WTC11 (cell line): ENCODE data around the gene SLPI. TPM values are rescaled to one million over a fixed set of nuclear protein-coding genes. Genes with fewer than 3 reads are reported as not detected.

Experiments used
- ATAC-seq: fragments of 200-7000 bp; cut with Tn5 transposase; 2 replicates; pipeline ENCODE4 v1.10.0; 2021; ENCODE audit warnings: mild to moderate bottlenecking, moderate library complexity
- CTCF ChIA-PET: fragments of 300-600 bp; sonication (Branson Sonifier 250); formaldehyde crosslinking; loops from one replicate; lab custom pipeline; 2021; ENCODE audit warnings: antibody characterized with exemption; lab: Charles Lee
- POLR2A ChIA-PET: fragments of 350-600 bp; sonication (Branson Sonifier 250); formaldehyde crosslinking; loops from one replicate; lab custom pipeline; 2021; ENCODE audit warnings: antibody characterized with exemption; lab: Charles Lee
- DNase-seq: peaks from one replicate; pipeline ENCODE4 v3.0.0; 2021; ENCODE audit warnings: low spot score
- H3K27ac Mint-ChIP-seq: 2 replicates; pipeline ENCODE4 v1.8.0; 2021; ENCODE audit warnings: mixed read lengths
- H3K27me3 Mint-ChIP-seq: 2 replicates; pipeline ENCODE4 v1.8.0; 2021; ENCODE audit warnings: low read depth, mild to moderate bottlenecking, moderate library complexity, mixed read lengths
- H3K36me3 Mint-ChIP-seq: 2 replicates; pipeline ENCODE4 v1.8.0; 2021; ENCODE audit warnings: mixed read lengths
- H3K4me1 Mint-ChIP-seq: 2 replicates; pipeline ENCODE4 v1.8.0; 2022; ENCODE audit warnings: mixed read lengths
- H3K4me3 Mint-ChIP-seq: 2 replicates; pipeline ENCODE4 v1.8.0; 2021; ENCODE audit warnings: mild to moderate bottlenecking, moderate library complexity, mixed read lengths
- H3K9me3 Mint-ChIP-seq: 2 replicates; pipeline ENCODE4 v1.8.0; 2021; ENCODE audit warnings: mixed read lengths
- ATF1 ChIP-seq: sonication (generic); formaldehyde crosslinking; IDR thresholded peaks from 2 replicates; pipeline ENCODE4 v1.8.1; 2023; ENCODE audit warnings: mild to moderate bottlenecking, moderate library complexity, missing genetic modification reagents
- CBFB ChIP-seq: sonication (generic); formaldehyde crosslinking; IDR thresholded peaks from 2 replicates; pipeline ENCODE4 v1.8.1; 2022; ENCODE audit warnings: mild to moderate bottlenecking, low read depth, missing genetic modification reagents
- CREM ChIP-seq: sonication (generic); formaldehyde crosslinking; IDR thresholded peaks from 2 replicates; pipeline ENCODE4 v1.8.1; 2022; ENCODE audit warnings: mild to moderate bottlenecking, missing genetic modification reagents, moderate library complexity
- NFYB ChIP-seq: sonication (generic); formaldehyde crosslinking; conservative IDR thresholded peaks from 2 replicates; pipeline ENCODE4 v1.8.0; 2022; ENCODE audit warnings: low read depth, missing genetic modification reagents
- OVOL2 ChIP-seq: fragments of 250-450 bp; sonication (Bioruptor Pico); IDR thresholded peaks from 2 replicates; pipeline ENCODE4 v1.9.0; 2021; ENCODE audit warnings: mild to moderate bottlenecking, borderline replicate concordance
- SOX15 ChIP-seq: fragments of 250-450 bp; sonication (Bioruptor Pico); IDR thresholded peaks from 2 replicates; pipeline ENCODE4 v1.9.0; 2021; ENCODE audit warnings: mild to moderate bottlenecking
- ZNF121 ChIP-seq: sonication (generic); formaldehyde crosslinking; IDR thresholded peaks from 2 replicates; pipeline ENCODE4 v1.8.0; 2023; ENCODE audit warnings: missing genetic modification reagents
- ZNF138 ChIP-seq: sonication (generic); formaldehyde crosslinking; conservative IDR thresholded peaks from 2 replicates; pipeline ENCODE4 v1.8.1; 2022; ENCODE audit warnings: mild to moderate bottlenecking, moderate library complexity, missing genetic modification reagents
- ZNF219 ChIP-seq: sonication (generic); formaldehyde crosslinking; IDR thresholded peaks from 2 replicates; pipeline ENCODE4 v1.8.0; 2023; ENCODE audit warnings: missing genetic modification reagents, mild to moderate bottlenecking, borderline replicate concordance
- ZNF317 ChIP-seq: sonication (generic); formaldehyde crosslinking; IDR thresholded peaks from 2 replicates; pipeline ENCODE4 v1.8.1; 2023; ENCODE audit warnings: low read depth, mild to moderate bottlenecking, moderate library complexity, missing genetic modification reagents, borderline replicate concordance
- ZNF423 ChIP-seq: fragments of 250-450 bp; sonication (Bioruptor Pico); IDR thresholded peaks from 2 replicates; pipeline ENCODE4 v2.1.2; 2022; ENCODE audit warnings: mild to moderate bottlenecking, moderate library complexity
- total RNA-seq: library from RNA; stranded (reverse); gene quantifications from 3 replicates; pipeline ENCODE4 v1.2.3, GENCODE V29; 2021
- TF ChIP-seq, protein P1 (sequence below): sonication (generic); formaldehyde crosslinking; IDR thresholded peaks from 2 replicates; pipeline ENCODE4 v1.8.0; 2023; ENCODE audit warnings: missing genetic modification reagents, mild to moderate bottlenecking, borderline replicate concordance
- TF ChIP-seq, protein P2 (sequence below): sonication (generic); formaldehyde crosslinking; IDR thresholded peaks from 2 replicates; pipeline ENCODE4 v1.8.0; 2022; ENCODE audit warnings: mild to moderate bottlenecking, missing genetic modification reagents
- TF ChIP-seq, protein P3 (sequence below): sonication (generic); formaldehyde crosslinking; conservative IDR thresholded peaks from 2 replicates; pipeline ENCODE4 v1.8.1; 2023; ENCODE audit warnings: mild to moderate bottlenecking, low read depth, missing genetic modification reagents, moderate library complexity
- TF ChIP-seq, protein P4 (sequence below): fragments of 200-600 bp; IDR thresholded peaks from 2 replicates; pipeline ENCODE4 v1.8.0; 2022; ENCODE audit warnings: antibody characterized with exemption
- TF ChIP-seq, protein P5 (sequence below): fragments of 250-450 bp; sonication (Bioruptor Pico); IDR thresholded peaks from 2 replicates; pipeline ENCODE4 v1.9.0; 2021; ENCODE audit warnings: moderate library complexity, mild to moderate bottlenecking, inconsistent platforms, borderline replicate concordance
- TF ChIP-seq, protein P6 (sequence below): sonication (generic); formaldehyde crosslinking; IDR thresholded peaks from 2 replicates; pipeline ENCODE4 v1.8.1; 2023; ENCODE audit warnings: mild to moderate bottlenecking, moderate library complexity, missing genetic modification reagents
- TF ChIP-seq, protein P7 (sequence below): sonication (generic); formaldehyde crosslinking; IDR thresholded peaks from 2 replicates; pipeline ENCODE4 v1.8.0; 2022; ENCODE audit warnings: mild to moderate bottlenecking, missing genetic modification reagents

The SLPI gene
- total RNA-seq, 1 experiment from 2014 or later: 0.74 TPM

DNA sequence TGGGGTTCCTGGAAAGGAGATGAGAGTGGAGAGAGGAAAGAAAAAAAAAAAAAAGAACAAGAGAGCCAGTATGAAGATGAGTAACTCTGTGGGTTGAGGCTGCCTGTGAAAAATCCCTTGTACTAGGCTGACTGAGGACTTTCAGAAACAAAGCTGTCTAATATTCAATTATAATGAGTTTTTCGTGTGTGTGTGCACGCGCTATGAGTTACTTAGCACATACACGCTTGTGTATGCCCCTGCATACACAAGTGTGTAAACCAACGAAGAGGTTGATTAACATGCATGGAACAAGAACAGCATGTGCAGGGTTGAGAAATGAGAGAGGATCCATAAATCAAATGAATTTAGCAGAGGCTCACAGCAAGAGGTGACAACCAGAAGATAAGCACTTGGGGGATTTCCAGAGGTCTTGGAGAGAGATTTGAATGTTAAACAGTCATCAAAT lies 47.5 kb upstream of the SLPI start (continued):
- TF ChIP-seq, protein P1, sequence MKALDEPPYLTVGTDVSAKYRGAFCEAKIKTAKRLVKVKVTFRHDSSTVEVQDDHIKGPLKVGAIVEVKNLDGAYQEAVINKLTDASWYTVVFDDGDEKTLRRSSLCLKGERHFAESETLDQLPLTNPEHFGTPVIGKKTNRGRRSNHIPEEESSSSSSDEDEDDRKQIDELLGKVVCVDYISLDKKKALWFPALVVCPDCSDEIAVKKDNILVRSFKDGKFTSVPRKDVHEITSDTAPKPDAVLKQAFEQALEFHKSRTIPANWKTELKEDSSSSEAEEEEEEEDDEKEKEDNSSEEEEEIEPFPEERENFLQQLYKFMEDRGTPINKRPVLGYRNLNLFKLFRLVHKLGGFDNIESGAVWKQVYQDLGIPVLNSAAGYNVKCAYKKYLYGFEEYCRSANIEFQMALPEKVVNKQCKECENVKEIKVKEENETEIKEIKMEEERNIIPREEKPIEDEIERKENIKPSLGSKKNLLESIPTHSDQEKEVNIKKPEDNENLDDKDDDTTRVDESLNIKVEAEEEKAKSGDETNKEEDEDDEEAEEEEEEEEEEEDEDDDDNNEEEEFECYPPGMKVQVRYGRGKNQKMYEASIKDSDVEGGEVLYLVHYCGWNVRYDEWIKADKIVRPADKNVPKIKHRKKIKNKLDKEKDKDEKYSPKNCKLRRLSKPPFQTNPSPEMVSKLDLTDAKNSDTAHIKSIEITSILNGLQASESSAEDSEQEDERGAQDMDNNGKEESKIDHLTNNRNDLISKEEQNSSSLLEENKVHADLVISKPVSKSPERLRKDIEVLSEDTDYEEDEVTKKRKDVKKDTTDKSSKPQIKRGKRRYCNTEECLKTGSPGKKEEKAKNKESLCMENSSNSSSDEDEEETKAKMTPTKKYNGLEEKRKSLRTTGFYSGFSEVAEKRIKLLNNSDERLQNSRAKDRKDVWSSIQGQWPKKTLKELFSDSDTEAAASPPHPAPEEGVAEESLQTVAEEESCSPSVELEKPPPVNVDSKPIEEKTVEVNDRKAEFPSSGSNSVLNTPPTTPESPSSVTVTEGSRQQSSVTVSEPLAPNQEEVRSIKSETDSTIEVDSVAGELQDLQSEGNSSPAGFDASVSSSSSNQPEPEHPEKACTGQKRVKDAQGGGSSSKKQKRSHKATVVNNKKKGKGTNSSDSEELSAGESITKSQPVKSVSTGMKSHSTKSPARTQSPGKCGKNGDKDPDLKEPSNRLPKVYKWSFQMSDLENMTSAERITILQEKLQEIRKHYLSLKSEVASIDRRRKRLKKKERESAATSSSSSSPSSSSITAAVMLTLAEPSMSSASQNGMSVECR (CRISPR knock-in tag): no peak
- no peak for TF ChIP-seq ZNF121 (CRISPR knock-in tag)
- TF ChIP-seq, protein P2, sequence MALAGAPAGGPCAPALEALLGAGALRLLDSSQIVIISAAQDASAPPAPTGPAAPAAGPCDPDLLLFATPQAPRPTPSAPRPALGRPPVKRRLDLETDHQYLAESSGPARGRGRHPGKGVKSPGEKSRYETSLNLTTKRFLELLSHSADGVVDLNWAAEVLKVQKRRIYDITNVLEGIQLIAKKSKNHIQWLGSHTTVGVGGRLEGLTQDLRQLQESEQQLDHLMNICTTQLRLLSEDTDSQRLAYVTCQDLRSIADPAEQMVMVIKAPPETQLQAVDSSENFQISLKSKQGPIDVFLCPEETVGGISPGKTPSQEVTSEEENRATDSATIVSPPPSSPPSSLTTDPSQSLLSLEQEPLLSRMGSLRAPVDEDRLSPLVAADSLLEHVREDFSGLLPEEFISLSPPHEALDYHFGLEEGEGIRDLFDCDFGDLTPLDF (CRISPR knock-in tag): no peak

DNA sequence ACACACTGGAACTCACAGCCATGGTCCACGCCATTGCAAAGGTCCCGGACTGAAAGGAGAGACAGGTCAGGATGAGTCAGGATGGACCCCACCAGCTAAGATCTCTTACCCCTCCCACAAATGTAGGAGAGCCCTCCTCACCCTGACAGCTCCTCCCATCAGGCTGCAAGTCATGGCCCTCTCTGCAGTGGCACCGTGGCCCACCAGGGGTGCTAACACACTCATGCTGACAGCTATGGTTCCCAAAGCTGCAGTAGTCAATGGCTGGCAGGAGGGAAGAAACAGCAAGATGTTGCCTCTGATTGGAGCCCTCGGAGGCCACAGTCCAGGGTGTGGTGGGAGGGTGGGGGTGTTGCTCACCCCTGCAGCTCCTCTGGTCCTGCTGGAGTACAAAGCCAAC lies 46.6 kb upstream of the SLPI start:
- DNase-seq (peak; percentile 82), ATAC-seq (peak; percentile 96)
- H3K27me3 Mint-ChIP-seq: peaks cover 10% of the 10 kb centered on the region
- peaks cover 3% of the 10 kb centered on the region for H3K36me3 Mint-ChIP-seq
- TF ChIP-seq, protein P3, sequence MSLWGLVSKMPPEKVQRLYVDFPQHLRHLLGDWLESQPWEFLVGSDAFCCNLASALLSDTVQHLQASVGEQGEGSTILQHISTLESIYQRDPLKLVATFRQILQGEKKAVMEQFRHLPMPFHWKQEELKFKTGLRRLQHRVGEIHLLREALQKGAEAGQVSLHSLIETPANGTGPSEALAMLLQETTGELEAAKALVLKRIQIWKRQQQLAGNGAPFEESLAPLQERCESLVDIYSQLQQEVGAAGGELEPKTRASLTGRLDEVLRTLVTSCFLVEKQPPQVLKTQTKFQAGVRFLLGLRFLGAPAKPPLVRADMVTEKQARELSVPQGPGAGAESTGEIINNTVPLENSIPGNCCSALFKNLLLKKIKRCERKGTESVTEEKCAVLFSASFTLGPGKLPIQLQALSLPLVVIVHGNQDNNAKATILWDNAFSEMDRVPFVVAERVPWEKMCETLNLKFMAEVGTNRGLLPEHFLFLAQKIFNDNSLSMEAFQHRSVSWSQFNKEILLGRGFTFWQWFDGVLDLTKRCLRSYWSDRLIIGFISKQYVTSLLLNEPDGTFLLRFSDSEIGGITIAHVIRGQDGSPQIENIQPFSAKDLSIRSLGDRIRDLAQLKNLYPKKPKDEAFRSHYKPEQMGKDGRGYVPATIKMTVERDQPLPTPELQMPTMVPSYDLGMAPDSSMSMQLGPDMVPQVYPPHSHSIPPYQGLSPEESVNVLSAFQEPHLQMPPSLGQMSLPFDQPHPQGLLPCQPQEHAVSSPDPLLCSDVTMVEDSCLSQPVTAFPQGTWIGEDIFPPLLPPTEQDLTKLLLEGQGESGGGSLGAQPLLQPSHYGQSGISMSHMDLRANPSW (CRISPR knock-in tag): no peak
- TF ChIP-seq, protein P4, sequence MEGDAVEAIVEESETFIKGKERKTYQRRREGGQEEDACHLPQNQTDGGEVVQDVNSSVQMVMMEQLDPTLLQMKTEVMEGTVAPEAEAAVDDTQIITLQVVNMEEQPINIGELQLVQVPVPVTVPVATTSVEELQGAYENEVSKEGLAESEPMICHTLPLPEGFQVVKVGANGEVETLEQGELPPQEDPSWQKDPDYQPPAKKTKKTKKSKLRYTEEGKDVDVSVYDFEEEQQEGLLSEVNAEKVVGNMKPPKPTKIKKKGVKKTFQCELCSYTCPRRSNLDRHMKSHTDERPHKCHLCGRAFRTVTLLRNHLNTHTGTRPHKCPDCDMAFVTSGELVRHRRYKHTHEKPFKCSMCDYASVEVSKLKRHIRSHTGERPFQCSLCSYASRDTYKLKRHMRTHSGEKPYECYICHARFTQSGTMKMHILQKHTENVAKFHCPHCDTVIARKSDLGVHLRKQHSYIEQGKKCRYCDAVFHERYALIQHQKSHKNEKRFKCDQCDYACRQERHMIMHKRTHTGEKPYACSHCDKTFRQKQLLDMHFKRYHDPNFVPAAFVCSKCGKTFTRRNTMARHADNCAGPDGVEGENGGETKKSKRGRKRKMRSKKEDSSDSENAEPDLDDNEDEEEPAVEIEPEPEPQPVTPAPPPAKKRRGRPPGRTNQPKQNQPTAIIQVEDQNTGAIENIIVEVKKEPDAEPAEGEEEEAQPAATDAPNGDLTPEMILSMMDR: peak; percentile 38; the same call in 1 of the 2 replicates
- H3K4me1 Mint-ChIP-seq: peaks cover 12% of the 10 kb centered on the region
- ChIA-PET CTCF (interaction anchor here (0.5 to 5.8 kb wide), 36 partner anchors 8 to 470 kb away, joined by 3 to 154 read pairs (median 4); partner anchors contain the start of genes SYS1 and WFDC5), POLR2A (interaction anchor here (0.6 to 1.2 kb wide), 3 partner anchors 11 to 289 kb away, joined by 3 to 7 read pairs (median 6); no protein-coding TSS in a partner anchor)
- no peak overlapping the region for H3K4me3 Mint-ChIP-seq
- H3K9me3 Mint-ChIP-seq: no peaks in the 10 kb centered on the region
- no peak overlapping the region for H3K27ac Mint-ChIP-seq

DNA sequence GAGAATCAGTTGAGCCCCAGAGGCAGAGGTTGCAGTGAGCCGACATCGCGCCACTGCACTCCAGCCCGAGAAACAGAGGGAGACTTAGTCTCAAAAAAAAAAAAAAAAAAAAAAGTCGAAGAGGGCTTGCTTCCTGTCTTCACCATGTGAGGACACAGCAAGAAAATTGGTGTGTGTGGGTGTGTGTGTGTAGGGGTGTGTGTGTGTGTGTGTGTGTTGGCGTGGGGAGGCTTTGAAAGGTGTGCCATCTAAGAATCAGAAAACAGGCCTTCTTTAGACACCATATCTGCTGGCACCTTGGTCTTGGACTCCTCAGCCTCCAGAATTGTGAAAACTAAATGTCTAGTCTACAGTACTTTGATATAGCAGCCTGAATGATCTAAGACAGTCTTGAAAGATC lies 45.4 kb upstream of the SLPI start:
- H3K4me3 Mint-ChIP-seq: no peak overlapping the region
- H3K36me3 Mint-ChIP-seq: peaks cover 8% of the 10 kb centered on the region
- H3K4me1 Mint-ChIP-seq: peaks cover 8% of the 10 kb centered on the region; the same call in 1 of the 2 replicates
- DNase-seq: no peak
- no peak overlapping the region for H3K27ac Mint-ChIP-seq
- ChIA-PET CTCF (no interaction called here), POLR2A (no interaction called here)
- peaks cover 16% of the 10 kb centered on the region for H3K27me3 Mint-ChIP-seq
- no peak for ATAC-seq
- peaks cover 5% of the 10 kb centered on the region for H3K9me3 Mint-ChIP-seq
- TF ChIP-seq SOX15 (CRISPR knock-in tag) (no peak), ZNF121 (CRISPR knock-in tag) (no peak), ZNF219 (CRISPR knock-in tag) (no peak), NFYB (no peak), ATF1 (no peak), CBFB (CRISPR knock-in tag) (no peak), ZNF138 (CRISPR knock-in tag) (no peak), OVOL2 (CRISPR knock-in tag) (no peak), ZNF317 (CRISPR knock-in tag) (no peak), ZNF423 (CRISPR knock-in tag) (no peak), CREM (CRISPR knock-in tag) (no peak)
- TF ChIP-seq, protein P5, sequence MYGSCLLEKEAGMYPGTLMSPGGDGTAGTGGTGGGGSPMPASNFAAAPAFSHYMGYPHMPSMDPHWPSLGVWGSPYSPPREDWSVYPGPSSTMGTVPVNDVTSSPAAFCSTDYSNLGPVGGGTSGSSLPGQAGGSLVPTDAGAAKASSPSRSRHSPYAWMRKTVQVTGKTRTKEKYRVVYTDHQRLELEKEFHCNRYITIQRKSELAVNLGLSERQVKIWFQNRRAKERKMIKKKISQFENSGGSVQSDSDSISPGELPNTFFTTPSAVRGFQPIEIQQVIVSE (CRISPR knock-in tag): no peak
- TF ChIP-seq, protein P6, sequence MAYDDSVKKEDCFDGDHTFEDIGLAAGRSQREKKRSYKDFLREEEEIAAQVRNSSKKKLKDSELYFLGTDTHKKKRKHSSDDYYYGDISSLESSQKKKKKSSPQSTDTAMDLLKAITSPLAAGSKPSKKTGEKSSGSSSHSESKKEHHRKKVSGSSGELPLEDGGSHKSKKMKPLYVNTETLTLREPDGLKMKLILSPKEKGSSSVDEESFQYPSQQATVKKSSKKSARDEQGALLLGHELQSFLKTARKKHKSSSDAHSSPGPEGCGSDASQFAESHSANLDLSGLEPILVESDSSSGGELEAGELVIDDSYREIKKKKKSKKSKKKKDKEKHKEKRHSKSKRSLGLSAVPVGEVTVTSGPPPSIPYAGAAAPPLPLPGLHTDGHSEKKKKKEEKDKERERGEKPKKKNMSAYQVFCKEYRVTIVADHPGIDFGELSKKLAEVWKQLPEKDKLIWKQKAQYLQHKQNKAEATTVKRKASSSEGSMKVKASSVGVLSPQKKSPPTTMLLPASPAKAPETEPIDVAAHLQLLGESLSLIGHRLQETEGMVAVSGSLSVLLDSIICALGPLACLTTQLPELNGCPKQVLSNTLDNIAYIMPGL (CRISPR knock-in tag): no peak
- TF ChIP-seq, protein P7, sequence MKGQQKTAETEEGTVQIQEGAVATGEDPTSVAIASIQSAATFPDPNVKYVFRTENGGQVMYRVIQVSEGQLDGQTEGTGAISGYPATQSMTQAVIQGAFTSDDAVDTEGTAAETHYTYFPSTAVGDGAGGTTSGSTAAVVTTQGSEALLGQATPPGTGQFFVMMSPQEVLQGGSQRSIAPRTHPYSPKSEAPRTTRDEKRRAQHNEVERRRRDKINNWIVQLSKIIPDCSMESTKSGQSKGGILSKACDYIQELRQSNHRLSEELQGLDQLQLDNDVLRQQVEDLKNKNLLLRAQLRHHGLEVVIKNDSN: no peak
